Endothelial cell (in vitro differentiated cells): ENCODE results near the gene CRB2. TPM values are rescaled to one million over a fixed set of nuclear protein-coding genes. Genes with fewer than 3 reads are reported as not detected.

Experiments
- DNase-seq: peaks from one replicate; pipeline ENCODE4 v3.0.0; 2021; ENCODE audit warnings: low spot score
- H3K27ac Mint-ChIP-seq: one replicate; pipeline ENCODE4 v1.8.0; 2021; ENCODE audit warnings: mixed read lengths, inconsistent platforms; ENCODE audit not compliant: unreplicated experiment
- H3K27me3 Mint-ChIP-seq: one replicate; pipeline ENCODE4 v1.8.0; 2021; ENCODE audit warnings: mild to moderate bottlenecking, moderate library complexity, mixed read lengths, inconsistent platforms; ENCODE audit not compliant: unreplicated experiment
- H3K36me3 Mint-ChIP-seq: one replicate; pipeline ENCODE4 v1.8.0; 2021; ENCODE audit warnings: mild to moderate bottlenecking, low read depth, mixed read lengths, inconsistent platforms; ENCODE audit not compliant: unreplicated experiment
- H3K4me1 Mint-ChIP-seq: one replicate; pipeline ENCODE4 v1.8.0; 2021; ENCODE audit warnings: mild to moderate bottlenecking, mixed read lengths, inconsistent platforms; ENCODE audit not compliant: unreplicated experiment
- H3K4me3 Mint-ChIP-seq: one replicate; pipeline ENCODE4 v1.8.0; 2021; ENCODE audit warnings: mild to moderate bottlenecking, mixed read lengths, inconsistent platforms; ENCODE audit not compliant: unreplicated experiment
- H3K9me3 Mint-ChIP-seq: one replicate; pipeline ENCODE4 v1.8.0; 2021; ENCODE audit warnings: mixed read lengths, inconsistent platforms; ENCODE audit not compliant: unreplicated experiment
- total RNA-seq: library from RNA; stranded (reverse); fragmentation: NEBNext Ultra II Directional; extraction: Animal tissue kit (Norgen Biotek cat#: 25700); gene quantifications from one replicate; pipeline ENCODE4 v1.2.1, GENCODE V29; 2021; ENCODE audit not compliant: unreplicated experiment
- TF ChIP-seq, protein P1 (sequence below): fragments of 200-600 bp; sonication (generic); IDR thresholded peaks from one replicate; pipeline ENCODE4 v1.5.0; 2021; ENCODE audit warnings: antibody characterized with exemption; ENCODE audit not compliant: unreplicated experiment

Gene CRB2
- total RNA-seq, 1 donor from 2014 or later, result 0.18 TPM

DNA sequence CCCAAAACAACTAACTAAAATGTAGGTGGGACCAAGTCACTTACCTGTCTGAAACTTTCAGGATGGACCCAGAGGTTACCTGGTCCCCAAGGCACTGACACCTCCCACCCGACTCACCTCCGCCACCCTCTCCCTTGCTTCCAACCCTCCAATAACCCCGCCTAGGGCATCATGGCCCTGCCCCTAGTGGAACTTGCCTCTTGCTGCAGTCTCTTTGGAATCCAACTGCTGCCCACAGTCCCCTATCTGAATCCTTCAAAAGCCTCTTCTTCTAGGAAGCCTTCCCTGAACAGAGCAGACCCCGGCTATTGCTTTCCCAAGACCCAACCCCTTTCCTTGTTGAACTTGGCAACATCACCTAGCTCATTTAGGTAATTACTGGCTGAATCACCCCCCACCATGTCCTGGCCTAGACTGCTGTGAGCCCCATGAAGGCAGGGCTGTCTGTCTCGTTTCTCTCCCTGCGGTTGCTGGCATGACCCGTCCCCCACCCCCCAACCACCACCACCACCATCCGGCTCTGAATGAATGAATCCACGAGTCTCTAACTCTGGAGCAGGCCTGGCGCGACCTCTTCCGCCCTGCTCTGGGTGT, 9.4 kb downstream of the CRB2 start:
- TF ChIP-seq, protein P1, sequence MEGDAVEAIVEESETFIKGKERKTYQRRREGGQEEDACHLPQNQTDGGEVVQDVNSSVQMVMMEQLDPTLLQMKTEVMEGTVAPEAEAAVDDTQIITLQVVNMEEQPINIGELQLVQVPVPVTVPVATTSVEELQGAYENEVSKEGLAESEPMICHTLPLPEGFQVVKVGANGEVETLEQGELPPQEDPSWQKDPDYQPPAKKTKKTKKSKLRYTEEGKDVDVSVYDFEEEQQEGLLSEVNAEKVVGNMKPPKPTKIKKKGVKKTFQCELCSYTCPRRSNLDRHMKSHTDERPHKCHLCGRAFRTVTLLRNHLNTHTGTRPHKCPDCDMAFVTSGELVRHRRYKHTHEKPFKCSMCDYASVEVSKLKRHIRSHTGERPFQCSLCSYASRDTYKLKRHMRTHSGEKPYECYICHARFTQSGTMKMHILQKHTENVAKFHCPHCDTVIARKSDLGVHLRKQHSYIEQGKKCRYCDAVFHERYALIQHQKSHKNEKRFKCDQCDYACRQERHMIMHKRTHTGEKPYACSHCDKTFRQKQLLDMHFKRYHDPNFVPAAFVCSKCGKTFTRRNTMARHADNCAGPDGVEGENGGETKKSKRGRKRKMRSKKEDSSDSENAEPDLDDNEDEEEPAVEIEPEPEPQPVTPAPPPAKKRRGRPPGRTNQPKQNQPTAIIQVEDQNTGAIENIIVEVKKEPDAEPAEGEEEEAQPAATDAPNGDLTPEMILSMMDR, result peak; percentile 31
- Mint-ChIP-seq H3K27me3 (peaks cover 21% of the 10 kb centered on the region), H3K4me3 (peak overlapping the region; percentile 25), H3K36me3 (no peaks in the 10 kb centered on the region), H3K4me1 (no peaks in the 10 kb centered on the region), H3K9me3 (no peaks in the 10 kb centered on the region), H3K27ac (no peak overlapping the region)
- no peak for DNase-seq

DNA sequence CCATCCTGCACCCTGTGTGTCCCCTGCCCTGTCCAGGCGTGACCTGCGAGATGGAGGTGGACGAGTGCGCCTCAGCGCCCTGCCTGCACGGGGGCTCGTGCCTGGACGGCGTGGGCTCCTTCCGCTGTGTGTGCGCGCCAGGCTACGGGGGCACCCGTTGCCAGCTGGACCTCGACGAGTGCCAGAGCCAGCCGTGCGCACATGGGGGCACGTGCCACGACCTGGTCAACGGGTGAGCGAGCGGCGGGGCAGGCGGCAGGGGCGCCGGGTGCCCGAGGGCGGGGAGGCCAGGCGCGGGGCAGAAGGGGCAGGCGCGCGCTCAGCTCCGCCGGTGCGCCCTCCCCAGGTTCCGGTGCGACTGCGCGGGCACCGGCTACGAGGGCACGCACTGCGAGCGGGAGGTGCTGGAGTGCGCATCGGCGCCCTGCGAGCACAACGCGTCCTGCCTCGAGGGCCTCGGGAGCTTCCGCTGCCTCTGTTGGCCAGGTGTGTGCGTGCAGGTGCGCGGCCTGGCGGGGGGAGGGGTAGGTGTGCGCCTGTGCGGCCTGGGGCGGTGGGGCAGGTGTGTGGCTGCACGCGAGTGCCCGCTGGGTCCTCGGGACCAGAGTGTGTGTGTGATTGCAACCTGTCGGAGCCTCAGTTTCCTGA, 10.0 kb downstream of the CRB2 start:
- Mint-ChIP-seq H3K27ac (no peak overlapping the region), H3K9me3 (no peaks in the 10 kb centered on the region), H3K27me3 (peaks cover 21% of the 10 kb centered on the region), H3K4me1 (no peaks in the 10 kb centered on the region), H3K36me3 (no peaks in the 10 kb centered on the region), H3K4me3 (no peak overlapping the region)
- DNase-seq, result no peak
- TF ChIP-seq, protein P1, result no peak

- TF ChIP-seq, protein P1, result no peak
- Mint-ChIP-seq H3K36me3 (no peaks in the 10 kb centered on the region), H3K4me1 (peaks cover 8% of the 10 kb centered on the region), H3K9me3 (no peaks in the 10 kb centered on the region), H3K27ac (no peak overlapping the region), H3K27me3 (peaks cover 26% of the 10 kb centered on the region), H3K4me3 (no peak overlapping the region)
- DNase-seq, result no peak
These were observed 12.0 kb downstream of the CRB2 start for GRCh38 chr9:123368023-123368422.

GRCh38 chr9:123368536-123369153, 12.6 kb downstream of the CRB2 start:
- Mint-ChIP-seq H3K9me3 (no peaks in the 10 kb centered on the region), H3K36me3 (no peaks in the 10 kb centered on the region), H3K27me3 (peaks cover 26% of the 10 kb centered on the region), H3K4me1 (peaks cover 8% of the 10 kb centered on the region), H3K27ac (no peak overlapping the region), H3K4me3 (no peak overlapping the region)
- TF ChIP-seq, protein P1, result no peak
- DNase-seq, result no peak

- DNase-seq, result no peak
- TF ChIP-seq, protein P1, result no peak
- H3K27ac Mint-ChIP-seq, result peak overlapping the region; percentile 50
- H3K4me1 Mint-ChIP-seq, result peaks cover 8% of the 10 kb centered on the region
- no peaks in the 10 kb centered on the region for H3K9me3 Mint-ChIP-seq
- H3K4me3 Mint-ChIP-seq, result no peak overlapping the region
- peaks cover 25% of the 10 kb centered on the region for H3K27me3 Mint-ChIP-seq
- no peaks in the 10 kb centered on the region for H3K36me3 Mint-ChIP-seq
These were observed 13.3 kb downstream of the CRB2 start for GRCh38 chr9:123369296-123369695.
